GM12891 (cell line): ENCODE data around the gene CDH23.

Source experiments
- PAX5 ChIP-seq: IDR thresholded peaks from 2 replicates; pipeline ENCODE4 v1.6.1; 2011; ENCODE audit warnings: low read length, moderate library complexity, mild to moderate bottlenecking; ENCODE audit not compliant: insufficient read depth, severe bottlenecking
- POLR2A ChIP-seq: IDR thresholded peaks from 2 replicates; pipeline ENCODE4 v1.6.1; 2011; ENCODE audit warnings: low read depth, low read length, control low read depth
- POLR2AphosphoS5 ChIP-seq: IDR thresholded peaks from 2 replicates; pipeline ENCODE4 v1.6.1; 2011; ENCODE audit warnings: low read depth, low read length, control low read depth
- SPI1 ChIP-seq: IDR thresholded peaks from 2 replicates; pipeline ENCODE4 v1.6.1; 2011; ENCODE audit warnings: low read depth, low read length, control low read depth
- TAF1 ChIP-seq: IDR thresholded peaks from 2 replicates; pipeline ENCODE4 v1.6.1; 2011; ENCODE audit warnings: low read depth, low read length, control low read depth

- TF ChIP-seq POLR2AphosphoS5 = no peak
- TF ChIP-seq POLR2A = no peak
- TF ChIP-seq TAF1 = no peak
- TF ChIP-seq PAX5 = no peak
- no peak for TF ChIP-seq SPI1
Observed at GRCh38 chr10:71487726-71488125, 91.0 kb downstream of the CDH23 start.
